Panc1 (cell line): ENCODE results near the gene UBL4B. TPM values are rescaled to one million over a fixed set of nuclear protein-coding genes. Genes with fewer than 3 reads are reported as not detected.

Source experiments
- ATAC-seq: fragments of 200-7000 bp; cut with Tn5 transposase; 2 replicates; pipeline ENCODE4 v1.9.1; 2020; ENCODE audit warnings: mild to moderate bottlenecking, moderate library complexity
- BruUV-seq: library from RNA; stranded (reverse); fragments of 400-500 nt; replicated peaks from 2 replicates; lab custom pipeline; 2021; lab: Mats Ljungman, UMichigan
- CTCF ChIA-PET: fragments of 300-600 bp; sonication (Branson Sonifier 250); formaldehyde crosslinking; loops from one replicate; lab custom pipeline; 2022; ENCODE audit warnings: antibody characterized with exemption; lab: Charles Lee
- POLR2A ChIA-PET: fragments of 300-600 bp; sonication (Branson Sonifier 250); formaldehyde crosslinking; loops from one replicate; lab custom pipeline; 2022; ENCODE audit warnings: antibody characterized with exemption; lab: Charles Lee
- DNase-seq: peaks from one replicate; pipeline ENCODE4 v3.0.0-alpha.2; 2010; ENCODE audit warnings: low read depth, low spot score
- H3K27ac ChIP-seq: 2 replicates; pipeline ENCODE4 v1.5.1; 2011; ENCODE audit warnings: mild to moderate bottlenecking, low read length, inconsistent platforms
- H3K27me3 ChIP-seq: fragments of 200-500 bp; sonication (Bioruptor generic); 2 replicates; pipeline ENCODE4 v1.6.0; 2014; ENCODE audit warnings: low read length, inconsistent platforms; ENCODE audit not compliant: control insufficient read depth, insufficient read depth
- H3K36me3 ChIP-seq: fragments of 200-500 bp; sonication (Bioruptor generic); 2 replicates; pipeline ENCODE4 v1.5.1; 2014; ENCODE audit warnings: inconsistent platforms, mild to moderate bottlenecking, low read length, moderate library complexity; ENCODE audit not compliant: control insufficient read depth, insufficient read depth
- H3K4me1 ChIP-seq: 2 replicates; pipeline ENCODE4 v1.5.1; 2011; ENCODE audit warnings: inconsistent platforms, mild to moderate bottlenecking, low read length, moderate library complexity; ENCODE audit not compliant: control insufficient read depth, insufficient read depth
- H3K4me3 ChIP-seq, 2 experiments: 2 replicates each; pipeline ENCODE4 v1.5.1; 2011 to 2012; ENCODE audit warnings: low read depth in 2 of 2, low read length in 2 of 2, mild to moderate bottlenecking in 2 of 2, inconsistent platforms in 1 of 2, moderate library complexity in 1 of 2
- H3K9me3 ChIP-seq: fragments of 200-500 bp; sonication (Bioruptor generic); 2 replicates; pipeline ENCODE4 v1.5.1; 2014; ENCODE audit warnings: low read depth, mild to moderate bottlenecking, inconsistent platforms, low read length, moderate library complexity; ENCODE audit not compliant: control insufficient read depth, insufficient read depth
- CTCF ChIP-seq: fragments of 450-650 bp; IDR thresholded peaks from 2 replicates; pipeline ENCODE4 v1.5.1; 2017; ENCODE audit warnings: mild to moderate bottlenecking
- POLR2AphosphoS5 ChIP-seq: IDR thresholded peaks from 2 replicates; pipeline ENCODE4 v1.6.1; 2012; ENCODE audit warnings: mild to moderate bottlenecking, low read depth, low read length, moderate library complexity
- REST ChIP-seq, 2 experiments: IDR thresholded peaks; 2 replicates each; pipeline ENCODE4 v1.6.1; 2011 to 2012; ENCODE audit warnings: low read depth in 2 of 2, control low read depth in 1 of 2, low read length in 1 of 2, mild to moderate bottlenecking in 1 of 2, moderate library complexity in 1 of 2; ENCODE audit not compliant: insufficient read depth in 1 of 2
- SIN3A ChIP-seq: IDR thresholded peaks from 2 replicates; pipeline ENCODE4 v1.6.1; 2012; ENCODE audit warnings: low read depth, mild to moderate bottlenecking, low read length, moderate library complexity, borderline replicate concordance; ENCODE audit not compliant: insufficient read depth
- TCF7L2 ChIP-seq: IDR thresholded peaks from 2 replicates; pipeline ENCODE4 v1.6.1; 2011; ENCODE audit warnings: mild to moderate bottlenecking, low read depth, low read length, inconsistent platforms
- in situ Hi-C: cut with HindIII; loops from 2 replicates; pipeline ENCODE4 v1.10.0; 2016; ENCODE audit warnings: low sequenced_read_pairs, low pct_unique_long_range_greater_than_20kb
- intact Hi-C: fragments of 100-400 bp; cut with micrococcal nuclease; formaldehyde crosslinking; loops from one replicate; pipeline ENCODE4 v1.10.0; 2022; ENCODE audit not compliant: unreplicated experiment
- total RNA-seq: library from RNA; stranded (reverse); gene quantifications from one replicate; pipeline ENCODE4 v1.2.1, GENCODE V29; 2021; ENCODE audit not compliant: unreplicated experiment

UBL4B gene
- total RNA-seq, 1 experiment from 2014 or later = not detected

GRCh38 chr1:110063781-110064180 is 48.5 kb upstream of the UBL4B start:
- ATAC-seq = no peak
- no TSS peak for BruUV-seq
- in situ Hi-C loops = no loop called here

GRCh38 chr1:110064576-110065337 is 47.5 kb upstream of the UBL4B start:
- CTCF ChIA-PET = interaction anchor here (0.6 to 0.7 kb wide), 2 partner anchors 11 to 71 kb away, joined by 3 to 13 read pairs; no protein-coding TSS in a partner anchor
- BruUV-seq = no TSS peak

More at GRCh38 chr1:110063781-110064180, 48.5 kb upstream of the UBL4B start:
- Histone ChIP-seq H3K36me3 (no peaks in the 10 kb centered on the region), H3K27ac (no peak overlapping the region), H3K9me3 (no peaks in the 10 kb centered on the region), H3K27me3 (no peaks in the 10 kb centered on the region), H3K4me1 (no peaks in the 10 kb centered on the region), H3K4me3 (no peak overlapping the region)
- intact Hi-C loops = no loop called here
- no peak for TF ChIP-seq REST (IDR thresholded peaks at IDR 0.05; ENCODE audit: insufficient read depth in 1 of 2, low read depth in 2 of 2, low read length in 1 of 2)
- CTCF ChIA-PET = no interaction called here
- no peak for DNase-seq
- POLR2A ChIA-PET = no interaction called here

More at GRCh38 chr1:110064576-110065337, 47.5 kb upstream of the UBL4B start:
- Histone ChIP-seq H3K4me3 (no peak overlapping the region), H3K27ac (no peak overlapping the region), H3K4me1 (no peaks in the 10 kb centered on the region), H3K27me3 (no peaks in the 10 kb centered on the region), H3K36me3 (no peaks in the 10 kb centered on the region), H3K9me3 (no peaks in the 10 kb centered on the region)
- POLR2A ChIA-PET = no interaction called here
- in situ Hi-C loops = no loop called here
- ATAC-seq (no peak), DNase-seq (no peak)
- intact Hi-C loops = no loop called here
- TF ChIP-seq SIN3A = no peak
- no peak for TF ChIP-seq TCF7L2
- no peak for TF ChIP-seq POLR2AphosphoS5
- TF ChIP-seq REST (IDR thresholded peaks at IDR 0.05; ENCODE audit: insufficient read depth in 1 of 2, low read depth in 2 of 2, low read length in 1 of 2) = no peak
- no peak for TF ChIP-seq CTCF
